ENCODE data around the gene UCP3.

The UCP3 gene

GRCh38 chr11:73995731-73996130, 13.2 kb downstream of the UCP3 start:
- Histone ChIP-seq H4K8ac (ENCODE audit: low read depth, low read length) (no peak overlapping the region), H3K4me2 (ENCODE audit: low read length) (no peak overlapping the region), H3K18ac (ENCODE audit: low read length) (no peak overlapping the region), H3K4me1 (ENCODE audit: control insufficient read depth, low read depth, low read length) (no peaks in the 10 kb centered on the region), H3K56ac (ENCODE audit: low read length) (no peak overlapping the region), H2BK5ac (ENCODE audit: low read length) (no peak overlapping the region), H3K4me3 (ENCODE audit: low read length) (no peak overlapping the region), H3K27me3 (ENCODE audit: insufficient read depth, low read length, poor library complexity) (no peaks in the 10 kb centered on the region), H4K5ac (ENCODE audit: low read length) (no peak overlapping the region), H3K36me3 (ENCODE audit: control insufficient read depth, insufficient read depth, low read length) (no peaks in the 10 kb centered on the region), H3K27ac (ENCODE audit: low read depth, low read length) (no peak overlapping the region), H3K4ac (ENCODE audit: low read depth, low read length) (no peak overlapping the region), H2AK5ac (ENCODE audit: low read length) (no peak overlapping the region), H2BK120ac (ENCODE audit: low read depth, low read length) (no peak overlapping the region), H3K23ac (ENCODE audit: low read length) (no peak overlapping the region), H3K79me2 (ENCODE audit: control insufficient read depth, insufficient read depth, low read length) (no peaks in the 10 kb centered on the region), H3K79me1 (ENCODE audit: low read length) (no peaks in the 10 kb centered on the region), H3K9ac (ENCODE audit: low read length) (no peak overlapping the region), H2BK15ac (replicated peaks; ENCODE audit: low read depth) (no peak overlapping the region)
- WGBS (ENCODE audit: extremely low coverage, insufficient coverage, low lambda C conversion rate), result no CpG with 5 or more reads among the region's 2 CpGs
- no peak for DNase-seq

GRCh38 chr11:73995247-73995646, 13.6 kb downstream of the UCP3 start:
- no peaks in the 10 kb centered on the region for H3K36me3 ChIP-seq (ENCODE audit: control insufficient read depth, insufficient read depth, low read length)
- peak; percentile 24 for DNase-seq

GRCh38 chr11:73991471-73992006, 17.3 kb downstream of the UCP3 start:
- no peak overlapping the region for H3K23ac ChIP-seq (ENCODE audit: low read length)
- H4K5ac ChIP-seq (ENCODE audit: low read length), result no peak overlapping the region
- H3K4me3 ChIP-seq (ENCODE audit: low read length), result no peak overlapping the region
- no peaks in the 10 kb centered on the region for H3K36me3 ChIP-seq (ENCODE audit: control insufficient read depth, insufficient read depth, low read length)
- no peak overlapping the region for H3K4ac ChIP-seq (ENCODE audit: low read depth, low read length)
- no CpG with 5 or more reads among the region's 6 CpGs for WGBS (ENCODE audit: extremely low coverage, insufficient coverage, low lambda C conversion rate)
- no peak overlapping the region for H3K27ac ChIP-seq (ENCODE audit: low read depth, low read length)
- no peaks in the 10 kb centered on the region for H3K79me2 ChIP-seq (ENCODE audit: control insufficient read depth, insufficient read depth, low read length)
- no peak overlapping the region for H2BK15ac ChIP-seq (replicated peaks; ENCODE audit: low read depth)
- H4K8ac ChIP-seq (ENCODE audit: low read depth, low read length), result no peak overlapping the region
- H2BK120ac ChIP-seq (ENCODE audit: low read depth, low read length), result no peak overlapping the region
- no peak overlapping the region for H3K9ac ChIP-seq (ENCODE audit: low read length)
- H3K27me3 ChIP-seq (ENCODE audit: insufficient read depth, low read length, poor library complexity), result no peaks in the 10 kb centered on the region
- no peaks in the 10 kb centered on the region for H3K79me1 ChIP-seq (ENCODE audit: low read length)
- no peak overlapping the region for H3K18ac ChIP-seq (ENCODE audit: low read length)
- no peak overlapping the region for H3K4me2 ChIP-seq (ENCODE audit: low read length)
- H2AK5ac ChIP-seq (ENCODE audit: low read length), result no peak overlapping the region
- H2BK5ac ChIP-seq (ENCODE audit: low read length), result no peak overlapping the region
- no peak overlapping the region for H3K56ac ChIP-seq (ENCODE audit: low read length)
- DNase-seq, result no peak
- H3K4me1 ChIP-seq (ENCODE audit: control insufficient read depth, low read depth, low read length), result no peaks in the 10 kb centered on the region

More at GRCh38 chr11:73995247-73995646, 13.6 kb downstream of the UCP3 start:
- Histone ChIP-seq H3K56ac (ENCODE audit: low read length) (no peak overlapping the region), H3K79me1 (ENCODE audit: low read length) (no peaks in the 10 kb centered on the region), H3K4me1 (ENCODE audit: control insufficient read depth, low read depth, low read length) (no peaks in the 10 kb centered on the region), H3K9ac (ENCODE audit: low read length) (no peak overlapping the region), H3K4me2 (ENCODE audit: low read length) (no peak overlapping the region), H2BK5ac (ENCODE audit: low read length) (no peak overlapping the region), H3K23ac (ENCODE audit: low read length) (no peak overlapping the region), H3K27ac (ENCODE audit: low read depth, low read length) (no peak overlapping the region), H2BK120ac (ENCODE audit: low read depth, low read length) (no peak overlapping the region), H3K79me2 (ENCODE audit: control insufficient read depth, insufficient read depth, low read length) (no peaks in the 10 kb centered on the region), H3K18ac (ENCODE audit: low read length) (no peak overlapping the region), H3K27me3 (ENCODE audit: insufficient read depth, low read length, poor library complexity) (no peaks in the 10 kb centered on the region), H2BK15ac (replicated peaks; ENCODE audit: low read depth) (no peak overlapping the region), H3K4ac (ENCODE audit: low read depth, low read length) (no peak overlapping the region), H3K4me3 (ENCODE audit: low read length) (no peak overlapping the region), H2AK5ac (ENCODE audit: low read length) (no peak overlapping the region), H4K8ac (ENCODE audit: low read depth, low read length) (no peak overlapping the region), H4K5ac (ENCODE audit: low read length) (no peak overlapping the region)
- no CpG with 5 or more reads among the region's 2 CpGs for WGBS (ENCODE audit: extremely low coverage, insufficient coverage, low lambda C conversion rate)

- no peak overlapping the region for H3K27ac ChIP-seq (ENCODE audit: low read depth, low read length)
- H2BK5ac ChIP-seq (ENCODE audit: low read length), result no peak overlapping the region
- no peak overlapping the region for H4K8ac ChIP-seq (ENCODE audit: low read depth, low read length)
- H2BK15ac ChIP-seq (replicated peaks; ENCODE audit: low read depth), result no peak overlapping the region
- H2AK5ac ChIP-seq (ENCODE audit: low read length), result no peak overlapping the region
- H3K4me3 ChIP-seq (ENCODE audit: low read length), result no peak overlapping the region
- no peak for DNase-seq
- no peaks in the 10 kb centered on the region for H3K79me2 ChIP-seq (ENCODE audit: control insufficient read depth, insufficient read depth, low read length)
- no peaks in the 10 kb centered on the region for H3K36me3 ChIP-seq (ENCODE audit: control insufficient read depth, insufficient read depth, low read length)
- no peak overlapping the region for H3K18ac ChIP-seq (ENCODE audit: low read length)
- H3K23ac ChIP-seq (ENCODE audit: low read length), result no peak overlapping the region
- no peak overlapping the region for H4K5ac ChIP-seq (ENCODE audit: low read length)
- no peak overlapping the region for H3K9ac ChIP-seq (ENCODE audit: low read length)
- no CpG with 5 or more reads among the region's 2 CpGs for WGBS (ENCODE audit: extremely low coverage, insufficient coverage, low lambda C conversion rate)
- H3K4me1 ChIP-seq (ENCODE audit: control insufficient read depth, low read depth, low read length), result no peaks in the 10 kb centered on the region
- H3K27me3 ChIP-seq (ENCODE audit: insufficient read depth, low read length, poor library complexity), result no peaks in the 10 kb centered on the region
- H3K56ac ChIP-seq (ENCODE audit: low read length), result no peak overlapping the region
- no peak overlapping the region for H3K4me2 ChIP-seq (ENCODE audit: low read length)
- no peak overlapping the region for H2BK120ac ChIP-seq (ENCODE audit: low read depth, low read length)
- H3K4ac ChIP-seq (ENCODE audit: low read depth, low read length), result no peak overlapping the region
- no peaks in the 10 kb centered on the region for H3K79me1 ChIP-seq (ENCODE audit: low read length)
Observed at GRCh38 chr11:73990730-73991129, 18.2 kb downstream of the UCP3 start.

DNA sequence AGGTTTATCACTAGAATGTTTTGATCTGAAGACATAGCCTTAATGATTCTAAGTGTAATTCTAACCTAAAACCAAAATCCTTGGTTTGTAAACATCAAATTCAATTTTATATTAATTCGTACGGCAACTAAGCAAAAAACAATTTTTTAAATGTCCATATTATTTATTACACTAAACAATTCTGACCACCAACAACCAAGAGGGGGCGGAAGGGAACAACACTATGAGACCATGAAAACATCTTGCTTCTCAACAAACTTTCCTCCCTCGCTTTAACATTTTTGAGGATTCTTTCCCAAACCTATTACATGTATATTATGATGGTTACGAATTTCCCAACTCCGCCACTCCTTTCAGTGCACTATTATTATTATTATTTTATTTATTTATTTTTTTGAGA, 19.7 kb downstream of the UCP3 start:
- H4K5ac ChIP-seq (ENCODE audit: low read length), result no peak overlapping the region
- H4K8ac ChIP-seq (ENCODE audit: low read depth, low read length), result no peak overlapping the region
- no peaks in the 10 kb centered on the region for H3K4me1 ChIP-seq (ENCODE audit: control insufficient read depth, low read depth, low read length)
- 100% methylated on average over 2 of the region's 6 CpGs for WGBS (ENCODE audit: extremely low coverage, insufficient coverage, low lambda C conversion rate)
- no peak overlapping the region for H3K23ac ChIP-seq (ENCODE audit: low read length)
- H2BK15ac ChIP-seq (replicated peaks; ENCODE audit: low read depth), result no peak overlapping the region
- no peak overlapping the region for H3K4me3 ChIP-seq (ENCODE audit: low read length)
- H3K9ac ChIP-seq (ENCODE audit: low read length), result no peak overlapping the region
- H2BK120ac ChIP-seq (ENCODE audit: low read depth, low read length), result no peak overlapping the region
- no peak overlapping the region for H2BK5ac ChIP-seq (ENCODE audit: low read length)
- no peak for DNase-seq
- H3K27ac ChIP-seq (ENCODE audit: low read depth, low read length), result no peak overlapping the region
- no peak overlapping the region for H3K18ac ChIP-seq (ENCODE audit: low read length)
- H3K36me3 ChIP-seq (ENCODE audit: control insufficient read depth, insufficient read depth, low read length), result no peaks in the 10 kb centered on the region
- H3K79me2 ChIP-seq (ENCODE audit: control insufficient read depth, insufficient read depth, low read length), result no peaks in the 10 kb centered on the region
- no peak overlapping the region for H2AK5ac ChIP-seq (ENCODE audit: low read length)
- H3K56ac ChIP-seq (ENCODE audit: low read length), result no peak overlapping the region
- no peak overlapping the region for H3K4me2 ChIP-seq (ENCODE audit: low read length)
- H3K79me1 ChIP-seq (ENCODE audit: low read length), result no peaks in the 10 kb centered on the region
- no peaks in the 10 kb centered on the region for H3K27me3 ChIP-seq (ENCODE audit: insufficient read depth, low read length, poor library complexity)
- no peak overlapping the region for H3K4ac ChIP-seq (ENCODE audit: low read depth, low read length)

DNA sequence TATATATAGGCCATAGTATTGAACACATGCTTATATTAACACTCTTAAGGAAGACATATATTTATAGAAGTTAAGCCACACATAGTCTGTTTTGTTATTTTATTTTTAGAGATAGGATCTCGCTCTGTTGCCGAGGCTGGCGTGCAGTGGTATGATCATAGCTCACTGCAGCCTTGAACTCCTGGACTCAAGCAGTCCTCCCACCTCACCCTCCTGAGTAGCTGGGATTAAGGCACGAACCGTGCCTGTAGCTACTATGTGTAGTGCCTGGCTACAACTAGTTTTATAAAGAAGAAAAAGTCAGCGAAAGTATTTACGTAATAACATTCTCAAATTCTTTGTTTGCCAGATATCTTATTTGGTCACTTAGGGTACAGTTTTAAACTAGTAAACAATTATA, 20.7 kb downstream of the UCP3 start:
- Histone ChIP-seq H3K79me2 (ENCODE audit: control insufficient read depth, insufficient read depth, low read length) (no peaks in the 10 kb centered on the region), H2AK5ac (ENCODE audit: low read length) (no peak overlapping the region), H3K18ac (ENCODE audit: low read length) (no peak overlapping the region), H3K79me1 (ENCODE audit: low read length) (no peaks in the 10 kb centered on the region), H3K27me3 (ENCODE audit: insufficient read depth, low read length, poor library complexity) (no peaks in the 10 kb centered on the region), H3K4me2 (ENCODE audit: low read length) (no peak overlapping the region), H3K23ac (ENCODE audit: low read length) (no peak overlapping the region), H4K5ac (ENCODE audit: low read length) (no peak overlapping the region), H3K4me1 (ENCODE audit: control insufficient read depth, low read depth, low read length) (peaks cover 3% of the 10 kb centered on the region), H2BK120ac (ENCODE audit: low read depth, low read length) (no peak overlapping the region), H4K8ac (ENCODE audit: low read depth, low read length) (no peak overlapping the region), H3K27ac (ENCODE audit: low read depth, low read length) (no peak overlapping the region), H3K36me3 (ENCODE audit: control insufficient read depth, insufficient read depth, low read length) (no peaks in the 10 kb centered on the region), H3K9ac (ENCODE audit: low read length) (no peak overlapping the region), H2BK5ac (ENCODE audit: low read length) (no peak overlapping the region), H3K4me3 (ENCODE audit: low read length) (no peak overlapping the region), H2BK15ac (replicated peaks; ENCODE audit: low read depth) (no peak overlapping the region), H3K4ac (ENCODE audit: low read depth, low read length) (no peak overlapping the region), H3K56ac (ENCODE audit: low read length) (no peak overlapping the region)
- no CpG with 5 or more reads among the region's 7 CpGs for WGBS (ENCODE audit: extremely low coverage, insufficient coverage, low lambda C conversion rate)
- DNase-seq, result no peak
